22Rv1 (cell line): ENCODE data around the gene FIZ1.

Source experiments
- H3K27ac ChIP-seq: fragments of 450-650 bp; 2 replicates; pipeline ENCODE4 v1.5.1; 2017
- CTCF ChIP-seq: fragments of 450-650 bp; IDR thresholded peaks from 2 replicates; pipeline ENCODE4 v1.5.1; 2017; ENCODE audit warnings: mild to moderate bottlenecking
- ZFX ChIP-seq: fragments of 450-650 bp; IDR thresholded peaks from 2 replicates; pipeline ENCODE4 v1.6.1; 2017; ENCODE audit warnings: antibody characterized with exemption, borderline replicate concordance

Gene FIZ1

GRCh38 chr19:55611300-55611982 is 12.1 kb upstream of the FIZ1 start:
- no peak overlapping the region for H3K27ac ChIP-seq
- TF ChIP-seq CTCF (no peak), ZFX (no peak)

- H3K27ac ChIP-seq = no peak overlapping the region
- TF ChIP-seq CTCF (no peak), ZFX (no peak)
Measured at GRCh38 chr19:55609326-55609725, 10.0 kb upstream of the FIZ1 start.

DNA sequence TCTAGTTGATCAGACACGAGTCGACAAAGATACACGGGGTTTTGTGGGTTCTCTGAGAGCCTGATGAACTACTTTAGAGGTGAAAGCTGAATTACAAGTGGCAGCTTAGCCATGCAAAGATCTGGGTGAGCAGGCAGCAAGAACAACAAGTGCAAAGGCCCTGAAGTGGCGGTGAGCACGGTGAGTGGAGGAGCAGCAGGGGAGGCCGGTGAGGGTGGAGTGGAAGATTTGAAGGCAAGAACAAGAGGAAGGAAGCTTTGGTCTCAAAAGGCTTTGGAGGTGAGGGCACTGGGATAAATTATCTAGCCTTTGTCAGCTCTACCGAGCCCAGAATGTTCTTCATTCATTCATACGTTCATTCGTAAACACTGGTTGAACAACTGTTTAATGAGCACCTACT is 7.5 kb upstream of the FIZ1 start:
- no peak for TF ChIP-seq ZFX
- no peak for TF ChIP-seq CTCF
- H3K27ac ChIP-seq = peak overlapping the region; percentile 98

GRCh38 chr19:55606471-55606787 is 7.1 kb upstream of the FIZ1 start:
- H3K27ac ChIP-seq = peak overlapping the region; percentile 98
- TF ChIP-seq CTCF (peak; percentile 42), ZFX (no peak)

DNA sequence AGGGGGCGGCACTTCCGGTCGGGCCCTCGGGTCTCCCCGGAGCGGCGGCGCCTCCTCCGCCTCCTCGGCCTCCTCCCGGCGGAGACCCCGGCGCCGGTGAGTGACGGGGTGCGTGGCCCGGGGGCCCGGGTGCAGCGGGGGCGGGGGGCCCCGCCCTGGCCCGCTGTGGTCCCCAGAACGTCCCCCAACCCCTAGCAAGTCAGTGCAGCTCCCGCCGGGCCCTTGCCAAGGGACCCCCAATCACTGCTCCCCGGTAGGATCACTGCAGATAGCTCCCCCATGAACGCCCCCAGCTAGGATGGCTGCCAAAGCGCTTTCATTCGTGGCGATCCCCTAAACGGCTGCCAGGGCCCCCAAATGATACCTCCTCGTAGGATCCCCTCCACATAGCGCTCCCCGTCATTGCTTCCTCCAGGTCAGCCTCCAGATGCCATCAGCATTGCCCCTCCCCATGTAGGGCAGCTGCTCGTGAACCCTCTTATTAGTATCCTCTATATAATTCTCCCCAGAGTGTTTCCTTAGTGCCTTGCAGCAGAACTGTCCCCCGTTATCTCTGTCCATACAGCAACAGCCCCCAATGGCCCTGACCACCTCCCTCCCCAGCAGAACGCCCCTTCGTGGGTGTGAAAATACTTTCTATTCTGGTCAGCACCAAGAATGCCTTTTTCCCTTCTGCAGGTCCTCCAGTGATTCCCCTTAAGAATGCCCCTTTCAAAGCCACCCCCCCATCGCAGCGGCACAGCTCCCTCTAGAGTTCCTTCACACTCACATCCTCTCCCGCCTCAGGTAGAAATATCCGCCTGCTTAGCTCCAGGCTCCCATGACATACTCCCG is 6.5 kb upstream of the FIZ1 start, which contains the start of gene ZNF865:
TSS of gene ZNF865 (plus strand) at position 11 of the 834 bp plus-strand sequence. CDS start 7,972 bp downstream, outside the sequence.
- peak within 1 kb of the TSS; percentile 98 for H3K27ac ChIP-seq
- TF ChIP-seq ZFX (no peak), CTCF (peak; percentile 82)

- TF ChIP-seq ZFX = no peak
- TF ChIP-seq CTCF = no peak
- H3K27ac ChIP-seq = peak overlapping the region; percentile 98
Measured at GRCh38 chr19:55605207-55605636, 5.9 kb upstream of the FIZ1 start.
